Effector memory CD8-positive, alpha-beta T cell (primary cell): ENCODE results near the gene LRPAP1.

Experiments
- ATAC-seq: fragments of 150-1000 bp; cut with Tn5 transposase; replicated peaks from 2 replicates; pipeline ENCODE4 v1.10.0; 2021; ENCODE audit warnings: mild to moderate bottlenecking, moderate library complexity
- DNase-seq, 3 experiments: peaks; one replicate each; pipeline ENCODE4 v3.0.0; 2021
- H3K27ac Mint-ChIP-seq, 2 donors: one replicate each; pipeline ENCODE4 v1.8.0; 2022; ENCODE audit warnings: mild to moderate bottlenecking in 2 of 2, mixed read lengths in 2 of 2, moderate library complexity in 2 of 2
- H3K27me3 Mint-ChIP-seq, 2 donors: one replicate each; pipeline ENCODE4 v1.8.0; 2022; ENCODE audit warnings: mixed read lengths in 2 of 2
- H3K36me3 Mint-ChIP-seq: one replicate; pipeline ENCODE4 v1.8.0; 2022; ENCODE audit warnings: mild to moderate bottlenecking, moderate library complexity, mixed read lengths; ENCODE audit not compliant: insufficient read depth
- H3K4me1 Mint-ChIP-seq, 2 donors: one replicate each; pipeline ENCODE4 v1.8.0; 2022; ENCODE audit warnings: low read depth in 2 of 2, mixed read lengths in 2 of 2
- H3K4me3 Mint-ChIP-seq, 2 donors: one replicate each; pipeline ENCODE4 v1.8.0; 2022; ENCODE audit warnings: mild to moderate bottlenecking in 2 of 2, mixed read lengths in 2 of 2, moderate library complexity in 2 of 2
- H3K9me3 Mint-ChIP-seq, 2 donors: one replicate each; pipeline ENCODE4 v1.8.0; 2022; ENCODE audit warnings: mixed read lengths in 2 of 2

LRPAP1 gene

GRCh38 chr4:3495204-3495975 is 36.8 kb downstream of the LRPAP1 start:
- Mint-ChIP-seq H3K36me3 (peaks cover 11% of the 10 kb centered on the region), H3K27me3 (peaks cover 21 to 59% of the 10 kb centered on the region in 2 donors), H3K9me3 (no peaks in the 10 kb centered on the region), H3K4me3 (no peak overlapping the region), H3K27ac (no peak overlapping the region), H3K4me1 (no peaks in the 10 kb centered on the region)
- no peak for ATAC-seq
- DNase-seq, result no peak

- Mint-ChIP-seq H3K4me3 (no peak overlapping the region), H3K9me3 (no peaks in the 10 kb centered on the region), H3K36me3 (peaks cover 6% of the 10 kb centered on the region), H3K27me3 (peaks cover 27 to 68% of the 10 kb centered on the region in 2 donors), H3K4me1 (no peaks in the 10 kb centered on the region), H3K27ac (no peak overlapping the region)
- DNase-seq, result no peak
- ATAC-seq, result no peak
Measured at GRCh38 chr4:3494462-3494871, 37.8 kb downstream of the LRPAP1 start.

GRCh38 chr4:3493720-3494461 is 38.3 kb downstream of the LRPAP1 start:
- H3K27ac Mint-ChIP-seq, result no peak overlapping the region
- no peak for DNase-seq
- peaks cover 30 to 74% of the 10 kb centered on the region in 2 donors for H3K27me3 Mint-ChIP-seq
- peaks cover 6% of the 10 kb centered on the region for H3K36me3 Mint-ChIP-seq
- no peak overlapping the region for H3K4me3 Mint-ChIP-seq
- ATAC-seq, result no peak
- no peaks in the 10 kb centered on the region for H3K9me3 Mint-ChIP-seq
- peaks cover 2 to 3% of the 10 kb centered on the region in 2 donors for H3K4me1 Mint-ChIP-seq

GRCh38 chr4:3492741-3493719 is 39.2 kb downstream of the LRPAP1 start:
- Mint-ChIP-seq H3K27me3 (peaks cover 37 to 81% of the 10 kb centered on the region in 2 donors), H3K27ac (no peak overlapping the region), H3K9me3 (no peaks in the 10 kb centered on the region), H3K36me3 (peaks cover 6% of the 10 kb centered on the region), H3K4me1 (peaks cover 8 to 9% of the 10 kb centered on the region in 2 donors), H3K4me3 (no peak overlapping the region)
- no peak for ATAC-seq
- no peak for DNase-seq

- Mint-ChIP-seq H3K4me3 (no peak overlapping the region), H3K4me1 (peaks cover 8 to 9% of the 10 kb centered on the region in 2 donors), H3K36me3 (peaks cover 4% of the 10 kb centered on the region), H3K9me3 (no peaks in the 10 kb centered on the region), H3K27ac (no peak overlapping the region), H3K27me3 (peaks cover 37 to 75% of the 10 kb centered on the region in 2 donors)
- ATAC-seq (no peak), DNase-seq (no peak)
Measured at GRCh38 chr4:3491681-3492405, 40.4 kb downstream of the LRPAP1 start.

- H3K4me1 Mint-ChIP-seq, result peaks cover 15 to 16% of the 10 kb centered on the region in 2 donors
- no peak for ATAC-seq
Measured at GRCh38 chr4:3489451-3489962, 42.7 kb downstream of the LRPAP1 start.

GRCh38 chr4:3488820-3489219 is 43.4 kb downstream of the LRPAP1 start:
- H3K27ac Mint-ChIP-seq, result no peak overlapping the region
- DNase-seq, result no peak
- no peaks in the 10 kb centered on the region for H3K9me3 Mint-ChIP-seq
- H3K4me1 Mint-ChIP-seq, result peaks cover 15 to 19% of the 10 kb centered on the region in 2 donors
- no peak overlapping the region for H3K4me3 Mint-ChIP-seq
- H3K36me3 Mint-ChIP-seq, result no peaks in the 10 kb centered on the region
- peaks cover 37 to 47% of the 10 kb centered on the region in 2 donors for H3K27me3 Mint-ChIP-seq
- ATAC-seq, result peak; percentile 18

More at GRCh38 chr4:3489451-3489962, 42.7 kb downstream of the LRPAP1 start:
- Mint-ChIP-seq H3K9me3 (no peaks in the 10 kb centered on the region), H3K4me3 (no peak overlapping the region), H3K27ac (no peak overlapping the region), H3K27me3 (peaks cover 37 to 54% of the 10 kb centered on the region in 2 donors), H3K36me3 (no peaks in the 10 kb centered on the region)
- DNase-seq, result no peak

GRCh38 chr4:3487861-3488260 is 44.4 kb downstream of the LRPAP1 start:
- Mint-ChIP-seq H3K27ac (no peak overlapping the region), H3K4me3 (no peak overlapping the region), H3K9me3 (no peaks in the 10 kb centered on the region), H3K4me1 (peaks cover 15 to 19% of the 10 kb centered on the region in 2 donors), H3K27me3 (peaks cover 37 to 45% of the 10 kb centered on the region in 2 donors), H3K36me3 (no peaks in the 10 kb centered on the region)
- ATAC-seq (no peak), DNase-seq (no peak)

GRCh38 chr4:3486541-3487540 is 45.4 kb downstream of the LRPAP1 start:
- Mint-ChIP-seq H3K4me1 (peaks cover 15 to 19% of the 10 kb centered on the region in 2 donors), H3K9me3 (no peaks in the 10 kb centered on the region), H3K4me3 (no peak overlapping the region), H3K27me3 (peaks cover 30 to 46% of the 10 kb centered on the region in 2 donors), H3K36me3 (no peaks in the 10 kb centered on the region), H3K27ac (no peak overlapping the region)
- DNase-seq, result no peak
- ATAC-seq, result no peak

GRCh38 chr4:3485886-3486540 is 46.2 kb downstream of the LRPAP1 start:
- H3K4me1 Mint-ChIP-seq, result peaks cover 15 to 21% of the 10 kb centered on the region in 2 donors
- DNase-seq (no peak), ATAC-seq (no peak)
- no peaks in the 10 kb centered on the region for H3K9me3 Mint-ChIP-seq
- no peak overlapping the region for H3K27ac Mint-ChIP-seq
- no peak overlapping the region for H3K4me3 Mint-ChIP-seq
- H3K36me3 Mint-ChIP-seq, result no peaks in the 10 kb centered on the region
- peaks cover 26 to 46% of the 10 kb centered on the region in 2 donors for H3K27me3 Mint-ChIP-seq
